ENCODE results near the gene TMEM151A.

Gene TMEM151A

DNA sequence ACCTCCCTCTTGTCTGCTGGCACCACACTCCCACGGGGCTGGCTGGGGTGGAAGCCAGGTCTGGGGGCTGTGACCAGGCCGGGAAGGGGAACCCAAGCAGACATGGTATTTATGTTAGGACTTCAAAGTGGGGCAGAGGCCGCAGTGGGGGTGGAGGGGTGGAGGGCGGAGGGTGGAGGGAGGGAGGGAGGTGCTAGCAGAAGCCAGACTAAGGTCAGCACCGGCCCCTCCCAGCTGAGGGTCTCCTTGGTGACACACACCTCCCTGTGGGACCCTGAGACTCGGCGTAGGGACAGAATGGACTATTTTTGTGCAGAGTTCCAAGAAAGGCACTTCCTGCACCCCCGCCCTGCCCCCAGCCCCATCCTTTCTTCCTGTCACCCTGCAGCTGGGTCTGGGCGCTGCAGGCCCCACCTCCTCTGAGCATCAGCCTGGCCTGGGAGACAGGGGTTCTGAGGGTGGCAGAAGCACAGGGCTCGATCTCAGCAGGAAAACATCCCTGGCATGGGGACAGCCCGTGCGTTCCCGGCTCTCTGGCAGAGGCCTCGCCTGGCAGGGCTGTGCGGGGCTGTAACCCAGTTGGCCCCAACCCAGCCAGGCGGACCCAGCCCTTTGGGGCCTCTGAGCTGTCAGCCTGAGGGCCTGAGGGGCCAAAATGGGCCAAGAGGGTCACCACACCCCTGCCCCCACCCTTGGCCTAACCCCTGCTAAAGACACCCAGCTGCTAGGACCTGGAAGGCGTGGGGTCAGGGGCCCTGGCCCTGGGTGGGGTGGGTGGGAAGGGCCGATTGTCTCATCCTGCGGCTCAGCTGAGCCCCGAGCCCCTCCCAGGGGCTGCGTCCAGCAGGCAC is 34.8 kb downstream of the TMEM151A start:
- H3K4me3 ChIP-seq (ENCODE audit: low read length), result no peak overlapping the region
- H3K9ac ChIP-seq (ENCODE audit: low read length), result no peak overlapping the region
- H3K4me2 ChIP-seq (ENCODE audit: low read depth, low read length), result no peak overlapping the region
- H3K27me3 ChIP-seq (replicated peaks; ENCODE audit: insufficient read depth, low read length), result peaks cover 34% of the 10 kb centered on the region
- H3K36me3 ChIP-seq (replicated peaks; ENCODE audit: insufficient read depth, low read length), result no peaks in the 10 kb centered on the region
- no peak overlapping the region for H2AFZ ChIP-seq (ENCODE audit: low read length)
- no peaks in the 10 kb centered on the region for H3F3A ChIP-seq (ENCODE audit: insufficient read depth, low read length)
- no peaks in the 10 kb centered on the region for H3K9me2 ChIP-seq (replicated peaks; ENCODE audit: insufficient read depth, low read length)
- H3K4me1 ChIP-seq (ENCODE audit: low read length), result no peaks in the 10 kb centered on the region
- no peak overlapping the region for H3K27ac ChIP-seq (ENCODE audit: low read length)
- H3K79me2 ChIP-seq (ENCODE audit: low read length), result no peaks in the 10 kb centered on the region
- no peaks in the 10 kb centered on the region for H4K20me1 ChIP-seq (ENCODE audit: insufficient read depth, low read length)
- TF ChIP-seq, protein P1, sequence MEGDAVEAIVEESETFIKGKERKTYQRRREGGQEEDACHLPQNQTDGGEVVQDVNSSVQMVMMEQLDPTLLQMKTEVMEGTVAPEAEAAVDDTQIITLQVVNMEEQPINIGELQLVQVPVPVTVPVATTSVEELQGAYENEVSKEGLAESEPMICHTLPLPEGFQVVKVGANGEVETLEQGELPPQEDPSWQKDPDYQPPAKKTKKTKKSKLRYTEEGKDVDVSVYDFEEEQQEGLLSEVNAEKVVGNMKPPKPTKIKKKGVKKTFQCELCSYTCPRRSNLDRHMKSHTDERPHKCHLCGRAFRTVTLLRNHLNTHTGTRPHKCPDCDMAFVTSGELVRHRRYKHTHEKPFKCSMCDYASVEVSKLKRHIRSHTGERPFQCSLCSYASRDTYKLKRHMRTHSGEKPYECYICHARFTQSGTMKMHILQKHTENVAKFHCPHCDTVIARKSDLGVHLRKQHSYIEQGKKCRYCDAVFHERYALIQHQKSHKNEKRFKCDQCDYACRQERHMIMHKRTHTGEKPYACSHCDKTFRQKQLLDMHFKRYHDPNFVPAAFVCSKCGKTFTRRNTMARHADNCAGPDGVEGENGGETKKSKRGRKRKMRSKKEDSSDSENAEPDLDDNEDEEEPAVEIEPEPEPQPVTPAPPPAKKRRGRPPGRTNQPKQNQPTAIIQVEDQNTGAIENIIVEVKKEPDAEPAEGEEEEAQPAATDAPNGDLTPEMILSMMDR (IDR thresholded peaks at IDR 0.05; ENCODE audit: low read length), result no peak
- no peak for TF ChIP-seq EZH2phosphoT487 (IDR thresholded peaks at IDR 0.05; ENCODE audit: low read length)
- no peak for TF ChIP-seq EZH2 (optimal IDR thresholded peaks at IDR 0.05; ENCODE audit: low read depth, low read length)
- no peaks in the 10 kb centered on the region for H3K9me3 ChIP-seq (replicated peaks; ENCODE audit: insufficient read depth, low read length)
- no peak for DNase-seq

DNA sequence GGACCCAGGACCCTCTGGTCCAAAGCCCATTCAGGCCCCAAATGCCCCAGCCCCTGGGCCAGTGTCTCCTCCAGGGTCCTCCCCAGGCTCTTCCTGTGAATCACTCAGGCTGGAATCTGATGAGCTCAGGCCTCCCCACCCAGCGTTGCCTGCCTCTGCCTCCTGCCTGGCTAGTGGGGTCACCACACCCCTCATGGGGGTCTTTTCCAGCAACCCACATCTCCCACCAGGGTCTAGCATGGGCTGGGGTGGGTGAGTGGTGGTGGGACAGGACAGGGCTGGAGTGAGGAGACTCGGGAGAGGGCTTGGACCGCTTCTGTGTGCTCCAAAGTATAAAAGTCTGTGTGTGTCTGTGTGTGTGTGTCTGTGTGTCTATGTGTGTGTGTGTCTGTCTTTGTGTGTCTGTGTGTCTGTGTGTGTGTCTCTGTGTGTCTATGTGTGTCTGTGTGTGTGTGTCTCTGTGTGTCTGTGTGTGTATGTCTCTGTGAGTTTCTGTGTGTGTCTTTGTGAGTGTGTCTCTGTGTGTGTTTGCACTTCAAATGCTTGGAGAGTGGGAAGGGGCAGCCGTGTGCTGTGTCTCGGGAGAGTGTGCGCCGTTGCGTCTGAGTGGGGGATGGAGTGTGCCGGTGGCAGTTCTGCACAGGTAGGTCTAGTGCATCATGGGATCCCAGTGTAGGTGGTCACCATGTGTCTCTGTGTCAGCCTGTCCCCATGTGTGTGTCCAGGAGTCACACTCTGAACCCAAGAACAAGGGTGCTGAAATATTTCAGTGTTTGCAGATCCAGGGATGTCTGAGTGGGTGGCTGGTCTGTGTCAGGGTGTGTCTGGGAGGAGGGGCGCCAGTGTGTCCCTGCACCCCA is 35.7 kb downstream of the TMEM151A start:
- Histone ChIP-seq H3K9me2 (replicated peaks; ENCODE audit: insufficient read depth, low read length) (no peaks in the 10 kb centered on the region), H3K9ac (ENCODE audit: low read length) (no peak overlapping the region), H3K4me2 (ENCODE audit: low read depth, low read length) (no peak overlapping the region), H3K27ac (ENCODE audit: low read length) (no peak overlapping the region), H2AFZ (ENCODE audit: low read length) (no peak overlapping the region), H3K79me2 (ENCODE audit: low read length) (no peaks in the 10 kb centered on the region), H3K9me3 (replicated peaks; ENCODE audit: insufficient read depth, low read length) (no peaks in the 10 kb centered on the region), H3K4me3 (ENCODE audit: low read length) (no peak overlapping the region), H3K4me1 (ENCODE audit: low read length) (no peaks in the 10 kb centered on the region), H3K27me3 (replicated peaks; ENCODE audit: insufficient read depth, low read length) (peaks cover 35% of the 10 kb centered on the region), H3F3A (ENCODE audit: insufficient read depth, low read length) (no peaks in the 10 kb centered on the region), H4K20me1 (ENCODE audit: insufficient read depth, low read length) (no peaks in the 10 kb centered on the region), H3K36me3 (replicated peaks; ENCODE audit: insufficient read depth, low read length) (no peaks in the 10 kb centered on the region)
- no peak for DNase-seq
- TF ChIP-seq, protein P1 (IDR thresholded peaks at IDR 0.05; ENCODE audit: low read length), result no peak

DNA sequence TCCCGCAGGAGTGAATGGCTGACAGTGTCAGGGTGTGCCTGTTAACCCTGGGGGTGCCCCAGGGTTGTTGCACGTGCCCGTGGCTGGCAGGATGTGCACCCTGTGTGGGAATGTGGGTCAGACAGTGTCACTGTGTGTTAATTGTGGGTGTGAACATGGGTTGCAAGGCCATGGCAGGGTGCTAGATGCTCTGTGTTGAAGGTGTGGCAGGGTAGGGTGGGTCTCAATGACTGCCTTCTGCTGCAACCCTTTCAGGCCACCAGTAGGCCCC is 36.3 kb downstream of the TMEM151A start:
- H3K36me3 ChIP-seq (replicated peaks; ENCODE audit: insufficient read depth, low read length), result no peaks in the 10 kb centered on the region
- no peaks in the 10 kb centered on the region for H3K9me3 ChIP-seq (replicated peaks; ENCODE audit: insufficient read depth, low read length)
- no peak overlapping the region for H3K27ac ChIP-seq (ENCODE audit: low read length)
- no peaks in the 10 kb centered on the region for H3K79me2 ChIP-seq (ENCODE audit: low read length)
- H3K9ac ChIP-seq (ENCODE audit: low read length), result no peak overlapping the region
- no peaks in the 10 kb centered on the region for H3K4me1 ChIP-seq (ENCODE audit: low read length)
- peak overlapping the region; percentile 33; the same call in 1 of the 2 replicates for H2AFZ ChIP-seq (ENCODE audit: low read length)
- H3K4me2 ChIP-seq (ENCODE audit: low read depth, low read length), result 0 out of 2 replicates have a peak overlapping the region, but pooled peaks have one; percentile 33
- H3K9me2 ChIP-seq (replicated peaks; ENCODE audit: insufficient read depth, low read length), result no peaks in the 10 kb centered on the region
- H4K20me1 ChIP-seq (ENCODE audit: insufficient read depth, low read length), result no peaks in the 10 kb centered on the region
- DNase-seq, result no peak
- H3K4me3 ChIP-seq (ENCODE audit: low read length), result no peak overlapping the region
- TF ChIP-seq, protein P1 (IDR thresholded peaks at IDR 0.05; ENCODE audit: low read length), result no peak
- TF ChIP-seq EZH2phosphoT487 (IDR thresholded peaks at IDR 0.05; ENCODE audit: low read length) (no peak), EZH2 (optimal IDR thresholded peaks at IDR 0.05; ENCODE audit: low read depth, low read length) (no peak)
- H3F3A ChIP-seq (ENCODE audit: insufficient read depth, low read length), result no peaks in the 10 kb centered on the region
- H3K27me3 ChIP-seq (replicated peaks; ENCODE audit: insufficient read depth, low read length), result peaks cover 35% of the 10 kb centered on the region
